CD4-positive, alpha-beta T cell treated with Interferon alpha-2 for 1 hour (primary cell): ENCODE results near the gene TRIM62.

ENCODE experiments used
- DNase-seq, 2 donors: peaks; one replicate each; pipeline ENCODE4 v3.0.0-alpha.2; 2020 to 2022

TRIM62 gene

DNA sequence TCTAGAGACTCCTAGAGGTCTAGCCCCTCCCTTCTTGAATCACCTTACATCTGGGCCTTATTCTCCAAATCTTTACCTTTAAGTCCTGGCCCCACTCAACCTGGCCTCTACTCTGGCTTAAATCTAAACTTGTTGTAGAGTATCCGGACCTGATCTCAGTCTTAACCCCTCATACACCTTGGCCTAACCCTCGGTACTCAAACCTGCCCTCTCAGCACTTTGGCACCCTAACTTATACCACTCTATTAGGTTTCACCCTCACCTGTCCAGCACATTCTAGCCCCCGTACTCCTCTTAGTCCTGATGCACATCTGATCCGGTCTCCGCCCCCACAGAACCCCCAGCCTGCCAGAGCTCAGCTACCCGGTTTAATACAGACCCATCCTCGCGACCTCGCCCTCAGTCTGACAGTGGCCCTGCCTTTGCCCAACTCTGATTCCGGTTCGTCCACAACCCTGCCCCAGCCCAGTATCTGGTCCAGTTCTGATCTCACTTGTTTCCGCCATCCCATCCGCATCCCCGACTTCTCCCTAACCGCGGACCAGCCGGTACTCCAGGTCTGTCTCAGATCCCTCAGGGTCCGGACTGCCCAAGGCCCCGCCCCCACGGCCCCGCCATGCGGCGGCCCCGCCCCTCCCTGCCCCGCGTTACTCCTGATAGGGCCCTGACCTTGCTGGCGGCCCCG, 1.5 kb downstream of the TRIM62 start:
- no peak for DNase-seq

DNA sequence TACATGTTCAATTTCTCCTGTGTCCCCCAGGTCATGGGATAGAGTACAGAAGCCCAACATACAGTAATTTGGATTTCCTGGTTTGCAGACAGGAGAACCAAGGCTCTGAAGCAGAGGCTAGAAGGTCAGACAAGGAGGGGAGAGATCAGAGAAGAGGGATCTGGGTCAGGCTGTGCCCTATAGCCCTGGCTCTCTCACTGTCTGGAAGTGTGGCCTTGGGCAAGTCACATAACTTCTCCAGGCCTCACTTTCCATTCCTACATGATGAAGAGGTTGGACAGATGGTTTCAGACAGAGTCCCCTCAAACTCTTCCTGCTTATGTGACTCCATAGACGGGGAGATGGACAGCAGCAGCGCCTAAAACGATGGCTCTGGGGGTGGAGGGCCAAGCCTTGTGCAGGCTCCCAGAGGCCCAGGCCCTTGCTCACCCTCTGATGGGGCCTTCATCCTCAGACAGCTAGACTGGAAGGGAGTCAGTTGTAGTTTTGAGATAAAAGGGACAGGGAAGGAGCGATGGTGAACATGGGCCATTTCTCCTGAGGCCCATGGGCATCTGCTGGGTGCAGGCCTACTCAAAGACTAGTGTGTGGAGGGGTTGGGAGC, 2.9 kb downstream of the TRIM62 start:
- DNase-seq, result no peak

GRCh38 chr1:33177996-33178540, 3.8 kb downstream of the TRIM62 start:
- no peak for DNase-seq

GRCh38 chr1:33176887-33177286, 5.0 kb downstream of the TRIM62 start:
- DNase-seq, result no peak

DNA sequence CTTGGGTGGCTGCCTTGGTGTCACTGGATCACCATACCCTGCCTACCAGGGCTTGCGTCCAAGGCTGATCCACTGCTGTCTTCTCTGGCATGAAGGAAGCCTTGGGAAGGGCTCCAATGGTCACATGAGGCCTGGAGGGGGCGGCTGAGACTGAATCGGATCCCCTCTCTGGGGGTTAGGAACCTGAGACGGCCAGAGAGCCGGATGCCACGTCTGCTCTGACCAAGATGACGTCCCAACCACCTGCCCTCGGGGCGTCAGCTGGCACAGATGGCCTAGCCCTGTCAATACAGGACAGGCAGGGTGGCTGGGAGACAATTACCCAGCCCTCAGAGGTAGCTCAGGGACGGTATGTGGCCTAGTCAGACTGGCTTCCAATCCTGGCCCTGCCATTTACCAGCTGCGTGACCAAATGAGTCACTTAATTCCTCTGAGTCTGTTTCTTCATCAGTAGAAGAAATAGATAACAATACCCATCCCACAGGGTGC, 5.4 kb downstream of the TRIM62 start:
- no peak for DNase-seq

DNA sequence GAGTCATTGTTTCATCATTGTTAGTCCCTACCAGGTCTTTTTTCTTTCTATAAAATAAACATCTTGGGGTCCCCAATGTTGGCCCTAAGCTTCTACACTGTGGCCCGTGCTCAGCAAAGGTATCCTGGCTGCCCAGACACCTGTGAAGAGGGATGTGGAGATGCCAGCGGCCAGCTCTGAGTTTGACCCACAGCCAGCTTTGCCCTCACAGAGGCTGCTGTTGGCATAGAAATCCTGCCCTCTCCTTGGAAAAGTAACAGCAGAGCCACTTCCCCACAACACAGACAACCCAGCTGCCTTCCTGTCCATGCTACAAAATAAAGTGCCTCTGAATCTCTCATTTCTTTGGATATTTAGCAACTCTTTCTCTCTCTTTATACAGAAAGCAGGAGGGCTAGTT, 6.0 kb downstream of the TRIM62 start:
- DNase-seq, result no peak

DNA sequence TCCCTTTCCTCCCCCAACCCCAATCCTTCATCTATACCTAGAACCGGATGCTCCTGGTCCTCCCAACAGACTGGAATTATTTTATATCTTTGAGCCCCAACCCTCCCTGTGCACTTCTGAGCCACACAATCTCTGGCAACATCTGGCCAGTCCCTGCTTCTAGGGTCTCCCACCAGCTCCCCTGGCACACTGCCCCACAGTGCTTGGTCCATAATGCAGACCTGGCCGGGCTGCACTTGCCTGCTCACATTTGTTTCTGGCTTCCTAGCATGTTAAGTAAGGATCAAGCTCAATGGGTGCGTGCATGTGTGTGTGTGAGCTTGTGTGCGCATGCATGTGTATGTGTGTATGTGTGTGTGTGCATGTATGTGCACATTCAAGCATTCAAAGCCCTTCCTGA, 8.8 kb downstream of the TRIM62 start:
- DNase-seq, result no peak

GRCh38 chr1:33171977-33172813, 9.6 kb downstream of the TRIM62 start:
- no peak for DNase-seq

- DNase-seq, result no peak
Observed at GRCh38 chr1:33170351-33171274, 11.2 kb downstream of the TRIM62 start.

GRCh38 chr1:33169290-33170055, 12.4 kb downstream of the TRIM62 start:
- DNase-seq, result no peak

DNA sequence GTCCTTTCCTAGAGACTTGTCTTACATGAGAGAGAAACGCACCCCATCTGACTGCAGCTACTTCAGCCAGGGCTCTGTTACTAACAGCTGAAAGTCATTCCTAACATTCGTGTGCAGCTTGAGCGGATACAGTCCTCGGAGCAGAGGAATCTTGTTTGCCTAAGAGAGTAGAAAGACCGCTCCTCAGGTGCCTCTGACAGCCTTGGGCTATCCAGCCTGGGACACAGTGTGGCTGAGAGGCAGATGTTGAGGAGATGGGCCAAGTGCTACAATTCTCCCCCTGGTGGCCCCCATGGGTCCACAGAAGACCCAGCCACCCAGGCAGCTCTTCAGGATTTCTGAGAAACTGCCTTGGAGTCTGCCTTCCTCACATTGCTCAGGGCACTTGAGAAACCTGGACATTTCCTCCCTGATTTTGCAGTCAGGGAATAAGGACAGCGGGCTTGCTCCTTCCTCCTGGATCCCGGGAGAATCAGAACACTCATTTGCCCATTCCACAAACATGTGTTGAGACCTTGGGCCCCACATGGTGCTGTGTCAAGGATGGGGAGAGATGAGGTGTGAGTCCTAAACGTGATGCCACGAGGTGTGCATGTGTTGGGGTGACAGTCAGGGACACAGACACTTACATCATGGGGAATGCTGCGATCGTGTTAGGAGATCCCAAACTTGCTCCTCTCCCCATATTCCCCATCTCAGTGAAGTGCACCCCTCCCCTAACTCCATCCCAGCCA, 13.1 kb downstream of the TRIM62 start:
- DNase-seq, result no peak

- DNase-seq, result no peak
Observed at GRCh38 chr1:33167650-33168447, 14.0 kb downstream of the TRIM62 start.

GRCh38 chr1:33165809-33166208, 16.0 kb downstream of the TRIM62 start:
- no peak for DNase-seq

GRCh38 chr1:33165209-33165608, 16.6 kb downstream of the TRIM62 start:
- no peak for DNase-seq

GRCh38 chr1:33163621-33164519, 18.0 kb downstream of the TRIM62 start:
- no peak for DNase-seq

DNA sequence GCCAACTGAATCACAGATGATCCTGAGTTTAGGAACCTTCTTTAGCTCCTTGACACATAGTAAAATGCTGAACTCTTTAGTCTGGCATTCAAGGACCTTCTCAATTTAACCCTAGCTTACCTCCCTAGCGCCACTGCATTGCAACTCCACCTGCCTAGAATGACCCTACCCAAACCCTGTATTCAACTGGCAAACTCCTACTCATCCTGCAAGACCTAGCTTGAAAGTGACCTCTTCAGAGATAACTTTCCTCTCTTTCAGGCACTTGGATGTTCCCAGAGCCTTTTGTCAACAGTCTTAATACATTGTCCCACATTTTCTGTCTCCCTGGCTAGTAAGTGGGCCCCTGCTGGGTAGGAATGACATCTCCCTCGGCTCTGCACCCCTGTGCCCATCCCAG, 19.7 kb downstream of the TRIM62 start:
- no peak for DNase-seq

DNA sequence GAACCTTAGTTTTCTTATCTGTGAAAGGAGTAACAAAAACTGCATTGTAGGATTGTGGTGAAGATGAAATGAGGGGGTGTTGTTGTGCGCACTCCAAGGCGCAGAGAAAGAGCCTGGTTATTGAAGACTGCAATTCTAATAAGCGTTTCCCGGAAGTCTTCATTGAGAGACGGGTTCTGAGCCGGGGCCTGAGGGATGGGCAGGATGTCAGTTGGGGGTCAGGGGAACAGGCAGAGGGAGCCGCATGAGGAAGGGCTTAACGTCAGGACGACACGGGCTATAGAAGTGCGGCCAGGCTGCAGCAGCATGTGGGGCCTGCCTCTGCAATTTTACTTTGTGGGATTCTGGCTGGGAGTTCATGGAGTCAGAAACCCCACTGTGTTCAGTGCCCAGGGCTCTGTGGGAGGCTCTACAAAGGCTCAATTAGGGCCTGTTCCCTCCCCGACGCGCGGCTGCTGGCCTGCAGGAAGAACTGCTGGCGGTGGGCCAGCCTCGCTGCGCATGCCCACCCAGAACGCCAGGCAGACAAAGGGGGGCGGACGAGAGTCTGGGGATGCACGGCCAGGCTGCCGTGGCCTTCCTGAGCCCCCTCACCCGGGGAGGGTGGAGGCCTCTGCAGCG, 20.7 kb downstream of the TRIM62 start:
- DNase-seq, result no peak

- DNase-seq, result no peak
Observed at GRCh38 chr1:33159577-33159976, 22.3 kb downstream of the TRIM62 start.
